Duodenal mucosa (tissue), 2 donors: ENCODE results near the gene FOXB1.

Experiments
- H3K27ac ChIP-seq: one replicate; pipeline ENCODE4 v1.7.0; 2013; ENCODE audit warnings: low read depth, low read length
- H3K27me3 ChIP-seq, 2 donors: one replicate each; pipeline ENCODE4 v1.7.0; 2013; ENCODE audit warnings: low read length in 2 of 2, control low read depth in 1 of 2; ENCODE audit not compliant: insufficient read depth in 2 of 2, control insufficient read depth in 1 of 2
- H3K36me3 ChIP-seq, 2 donors: one replicate each; pipeline ENCODE4 v1.7.0; 2013; ENCODE audit warnings: low read length in 2 of 2, control low read depth in 1 of 2; ENCODE audit not compliant: insufficient read depth in 2 of 2, control insufficient read depth in 1 of 2
- H3K4me1 ChIP-seq, 2 donors: one replicate each; pipeline ENCODE4 v1.7.0; 2013; ENCODE audit warnings: low read length in 2 of 2, control low read depth in 1 of 2; ENCODE audit not compliant: insufficient read depth in 2 of 2, control insufficient read depth in 1 of 2
- H3K4me3 ChIP-seq, 2 donors: one replicate each; pipeline ENCODE4 v1.7.0; 2013; ENCODE audit warnings: low read length in 2 of 2, low read depth in 1 of 2
- H3K9ac ChIP-seq, 2 donors: one replicate each; pipeline ENCODE4 v1.7.0; 2013; ENCODE audit warnings: low read length in 2 of 2, low read depth in 1 of 2
- H3K9me3 ChIP-seq, 2 donors: one replicate each; pipeline ENCODE4 v1.7.0; 2013; ENCODE audit warnings: low read length in 2 of 2, control low read depth in 1 of 2; ENCODE audit not compliant: control insufficient read depth in 1 of 2

FOXB1 gene

GRCh38 chr15:60020736-60021135 lies 16.6 kb downstream of the FOXB1 start:
- Histone ChIP-seq H3K4me3 (no peak overlapping the region), H3K4me1 (no peaks in the 10 kb centered on the region), H3K27ac (no peak overlapping the region), H3K9ac (no peak overlapping the region), H3K27me3 (peaks cover 6 to 18% of the 10 kb centered on the region in 2 donors), H3K36me3 (no peaks in the 10 kb centered on the region), H3K9me3 (peaks cover 0 to 6% of the 10 kb centered on the region in 2 donors)

DNA sequence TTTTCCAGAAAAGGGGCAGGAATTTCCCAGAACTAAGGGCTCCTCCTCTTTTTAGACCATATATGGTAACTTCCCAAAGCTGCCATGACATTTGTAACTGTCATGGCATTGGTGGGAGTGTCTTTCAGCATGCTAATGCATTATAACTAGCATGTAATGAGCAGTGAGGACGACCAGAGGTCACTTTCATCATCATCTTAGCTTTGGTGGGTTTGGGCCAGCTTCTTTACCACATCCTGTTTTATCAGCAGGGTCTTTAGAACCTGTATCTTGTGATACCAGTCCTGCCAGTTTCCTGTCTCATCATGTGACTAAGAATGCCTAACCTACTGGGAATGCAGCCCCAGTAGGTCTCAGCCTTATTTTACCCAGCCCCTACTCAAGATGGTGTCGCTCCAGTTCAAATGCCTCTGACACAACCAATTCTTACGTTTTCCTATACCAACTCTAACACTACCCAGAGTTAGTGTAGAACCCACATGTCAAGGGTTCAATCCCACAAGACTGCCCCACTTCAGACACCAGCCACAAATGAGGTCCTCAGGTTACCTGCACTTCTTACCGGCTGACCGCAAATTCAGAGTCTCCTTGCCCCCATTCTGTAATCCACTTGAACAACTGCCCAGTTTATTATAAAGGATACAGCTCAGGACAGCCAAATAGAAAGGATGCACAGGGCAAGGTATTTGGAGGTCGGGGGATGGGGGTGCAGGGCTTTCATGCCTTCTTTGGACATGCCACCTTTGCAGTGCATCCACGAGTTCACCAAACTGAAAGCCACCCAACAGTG lies 17.7 kb downstream of the FOXB1 start:
- H3K27me3 ChIP-seq = peaks cover 6 to 13% of the 10 kb centered on the region in 2 donors
- H3K4me1 ChIP-seq = no peaks in the 10 kb centered on the region
- H3K36me3 ChIP-seq = no peaks in the 10 kb centered on the region
- peaks cover 0 to 6% of the 10 kb centered on the region in 2 donors for H3K9me3 ChIP-seq
- no peak overlapping the region for H3K27ac ChIP-seq
- H3K9ac ChIP-seq = no peak overlapping the region
- no peak overlapping the region for H3K4me3 ChIP-seq

DNA sequence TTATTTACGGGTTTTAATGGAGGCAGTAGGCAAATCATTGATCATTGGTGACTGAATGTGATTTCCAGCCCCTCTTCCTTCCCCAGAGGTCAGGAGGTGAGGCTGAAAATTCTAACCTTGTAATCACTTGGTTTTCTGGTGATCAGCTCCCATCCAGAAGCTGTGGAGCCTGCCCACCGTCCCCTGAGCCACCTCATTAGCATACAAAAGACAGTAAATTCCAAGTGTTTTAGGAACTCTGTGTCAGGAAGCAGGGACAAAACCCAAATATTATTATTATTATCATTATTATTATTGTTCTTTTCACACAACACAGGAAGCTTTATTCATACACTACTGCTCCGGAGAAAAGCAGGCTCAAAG lies 18.2 kb downstream of the FOXB1 start:
- H3K9ac ChIP-seq = no peak overlapping the region
- H3K4me1 ChIP-seq = no peaks in the 10 kb centered on the region
- peaks cover 0 to 4% of the 10 kb centered on the region in 2 donors for H3K9me3 ChIP-seq
- H3K4me3 ChIP-seq = no peak overlapping the region
- peaks cover 6 to 13% of the 10 kb centered on the region in 2 donors for H3K27me3 ChIP-seq
- H3K27ac ChIP-seq = no peak overlapping the region
- no peaks in the 10 kb centered on the region for H3K36me3 ChIP-seq

GRCh38 chr15:60026555-60026954 lies 22.4 kb downstream of the FOXB1 start:
- H3K9me3 ChIP-seq = no peaks in the 10 kb centered on the region
- H3K36me3 ChIP-seq = no peaks in the 10 kb centered on the region
- H3K27ac ChIP-seq = no peak overlapping the region
- no peaks in the 10 kb centered on the region for H3K4me1 ChIP-seq
- H3K9ac ChIP-seq = no peak overlapping the region
- H3K4me3 ChIP-seq = no peak overlapping the region
- H3K27me3 ChIP-seq = peaks cover 6 to 9% of the 10 kb centered on the region in 2 donors

GRCh38 chr15:60035344-60035743 lies 31.2 kb downstream of the FOXB1 start:
- no peak overlapping the region for H3K4me3 ChIP-seq
- H3K9ac ChIP-seq = no peak overlapping the region
- no peak overlapping the region for H3K27ac ChIP-seq
- H3K4me1 ChIP-seq = no peaks in the 10 kb centered on the region
- no peaks in the 10 kb centered on the region for H3K27me3 ChIP-seq
- H3K36me3 ChIP-seq = no peaks in the 10 kb centered on the region
- H3K9me3 ChIP-seq = no peaks in the 10 kb centered on the region

DNA sequence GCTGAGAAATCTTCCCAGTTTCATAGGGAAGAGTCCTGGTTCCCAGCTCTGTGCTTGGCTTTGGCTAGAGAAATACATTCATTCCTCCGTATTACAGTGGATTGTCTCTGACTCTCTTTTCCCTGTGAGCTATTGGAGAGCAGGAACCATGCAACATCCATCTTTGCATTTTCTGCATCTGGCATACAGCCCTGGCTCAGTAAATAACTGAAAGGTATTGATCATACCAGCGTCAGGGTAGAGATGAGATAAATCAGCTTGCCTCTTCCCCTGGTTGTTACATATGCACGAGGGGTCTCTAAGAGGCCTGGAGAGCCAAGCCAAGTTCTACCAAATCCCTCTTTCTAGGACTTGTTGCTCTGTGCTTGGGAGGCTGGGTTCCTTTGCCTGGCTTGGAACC lies 35.2 kb downstream of the FOXB1 start:
- Histone ChIP-seq H3K9ac (no peak overlapping the region), H3K36me3 (no peaks in the 10 kb centered on the region), H3K4me1 (no peaks in the 10 kb centered on the region), H3K27me3 (no peaks in the 10 kb centered on the region), H3K27ac (no peak overlapping the region), H3K4me3 (no peak overlapping the region), H3K9me3 (no peaks in the 10 kb centered on the region)

DNA sequence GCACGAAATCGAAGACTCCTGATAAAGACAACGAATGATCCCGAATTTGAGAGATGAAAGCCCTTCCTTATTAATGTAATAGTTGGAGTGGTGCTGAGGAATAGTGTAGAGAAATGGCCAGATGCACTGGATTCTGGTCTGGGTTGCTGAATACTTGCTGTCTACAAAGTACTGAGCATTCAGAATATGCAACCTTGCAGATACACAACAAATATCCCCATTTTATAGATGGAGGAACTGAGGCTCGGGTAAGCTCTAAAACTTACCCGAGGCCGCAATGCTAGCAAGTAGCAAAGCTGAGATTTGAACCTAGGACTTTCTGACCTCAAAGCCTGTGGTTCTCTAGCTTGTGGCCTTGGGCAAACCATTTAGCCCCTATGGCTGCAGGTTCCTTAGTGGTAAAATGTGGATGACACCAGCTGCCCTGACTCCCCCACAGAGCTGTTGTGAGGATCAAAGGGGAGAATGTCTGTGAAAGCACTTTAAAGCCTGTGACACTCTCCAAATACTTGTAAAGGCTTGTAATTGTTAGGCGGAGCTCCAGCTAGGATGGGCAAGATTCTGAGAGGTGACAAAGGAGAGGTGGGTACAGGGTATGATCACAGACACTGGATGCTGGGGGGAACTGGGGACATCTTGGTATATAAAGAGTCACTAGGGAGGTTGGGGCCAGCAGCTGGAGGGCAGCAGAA lies 39.8 kb downstream of the FOXB1 start:
- Histone ChIP-seq H3K9ac (no peak overlapping the region), H3K9me3 (no peaks in the 10 kb centered on the region), H3K4me1 (no peaks in the 10 kb centered on the region), H3K36me3 (no peaks in the 10 kb centered on the region), H3K4me3 (no peak overlapping the region), H3K27me3 (peaks cover 0 to 3% of the 10 kb centered on the region in 2 donors), H3K27ac (no peak overlapping the region)

GRCh38 chr15:60044636-60045270 lies 40.6 kb downstream of the FOXB1 start:
- Histone ChIP-seq H3K9me3 (peaks cover 0 to 1% of the 10 kb centered on the region in 2 donors), H3K27ac (no peak overlapping the region), H3K36me3 (no peaks in the 10 kb centered on the region), H3K9ac (no peak overlapping the region), H3K4me3 (no peak overlapping the region), H3K4me1 (no peaks in the 10 kb centered on the region), H3K27me3 (peaks cover 0 to 3% of the 10 kb centered on the region in 2 donors)

DNA sequence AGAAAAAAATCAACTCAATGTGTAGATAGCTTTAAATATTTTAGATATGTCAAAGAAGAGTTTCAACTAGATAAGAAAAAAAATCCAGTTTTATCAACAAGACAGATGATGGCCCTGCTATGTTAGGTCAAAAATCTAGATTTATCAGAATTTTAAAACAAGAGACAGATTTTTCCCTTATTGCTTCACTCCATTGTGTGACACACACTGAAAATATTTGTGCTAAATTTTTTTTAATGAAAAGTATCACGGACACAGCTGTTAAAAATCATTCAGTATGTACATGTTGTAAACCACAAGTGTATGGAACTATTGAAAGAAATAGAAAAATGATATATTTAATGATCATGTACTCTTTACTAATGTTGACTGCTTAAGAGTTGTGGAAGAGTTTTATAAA lies 43.6 kb downstream of the FOXB1 start:
- H3K9me3 ChIP-seq = peaks cover 0 to 6% of the 10 kb centered on the region in 2 donors
- H3K27me3 ChIP-seq = peaks cover 0 to 3% of the 10 kb centered on the region in 2 donors
- H3K9ac ChIP-seq = no peak overlapping the region
- no peak overlapping the region for H3K4me3 ChIP-seq
- H3K4me1 ChIP-seq = no peaks in the 10 kb centered on the region
- no peaks in the 10 kb centered on the region for H3K36me3 ChIP-seq
- H3K27ac ChIP-seq = no peak overlapping the region

DNA sequence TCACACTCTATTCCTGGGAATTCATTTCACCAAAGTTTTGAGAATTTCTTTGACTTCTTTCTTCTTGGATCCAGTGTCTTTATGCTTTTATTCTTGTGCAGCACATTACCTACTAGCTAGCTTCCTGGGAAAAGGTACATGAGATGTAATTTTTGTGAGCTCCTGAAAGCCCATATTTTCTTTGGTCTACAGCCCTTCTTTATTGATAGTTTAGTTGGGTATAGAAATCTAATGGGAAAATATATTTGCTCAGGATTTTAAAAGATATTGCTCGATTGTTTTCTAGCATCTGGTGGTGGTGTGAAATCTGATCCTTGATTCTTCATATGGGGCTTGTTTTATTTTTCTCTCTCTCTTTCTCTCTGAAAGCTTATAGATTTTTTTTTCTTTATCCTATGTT lies 45.8 kb downstream of the FOXB1 start:
- Histone ChIP-seq H3K4me1 (no peaks in the 10 kb centered on the region), H3K36me3 (no peaks in the 10 kb centered on the region), H3K27ac (no peak overlapping the region), H3K4me3 (no peak overlapping the region), H3K9ac (no peak overlapping the region), H3K9me3 (peaks cover 0 to 6% of the 10 kb centered on the region in 2 donors), H3K27me3 (peaks cover 0 to under 1% of the 10 kb centered on the region in 2 donors)
